Measurements from ENCODE around the gene GRID2. TPM values are rescaled to one million over a fixed set of nuclear protein-coding genes. Genes with fewer than 3 reads are reported as not detected.

GRID2 gene
- total and polyA plus RNA-seq, 2 donors (not counting 1 experiment from before 2014, with no cell fraction given), result under 0.01 to 0.02 TPM

DNA sequence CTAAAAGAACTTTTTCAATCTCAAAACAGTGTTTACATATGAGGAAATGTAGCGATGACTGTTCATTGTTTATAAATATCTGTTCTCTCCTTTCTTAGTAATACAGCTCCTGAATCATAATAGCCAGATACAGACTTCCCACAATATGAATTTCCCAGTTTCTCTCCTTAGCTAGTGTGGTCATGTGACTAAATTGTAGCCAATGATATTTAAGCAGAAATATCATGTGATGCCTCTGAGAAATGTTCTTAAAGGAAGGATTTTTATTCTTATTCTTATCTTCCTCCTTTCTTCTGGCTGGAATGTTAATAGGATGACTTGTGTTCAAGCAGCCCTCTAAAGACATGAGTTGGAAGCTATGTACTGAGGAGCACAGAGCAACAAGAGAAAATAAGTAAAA, 1141.1 kb downstream of the GRID2 start:
- no peak overlapping the region for H3K9ac ChIP-seq (ENCODE audit: insufficient read depth, low read length)
- no peaks in the 10 kb centered on the region for H3K27me3 ChIP-seq (ENCODE audit: control insufficient read depth, insufficient read depth, low read length)
- TF ChIP-seq, protein P1, sequence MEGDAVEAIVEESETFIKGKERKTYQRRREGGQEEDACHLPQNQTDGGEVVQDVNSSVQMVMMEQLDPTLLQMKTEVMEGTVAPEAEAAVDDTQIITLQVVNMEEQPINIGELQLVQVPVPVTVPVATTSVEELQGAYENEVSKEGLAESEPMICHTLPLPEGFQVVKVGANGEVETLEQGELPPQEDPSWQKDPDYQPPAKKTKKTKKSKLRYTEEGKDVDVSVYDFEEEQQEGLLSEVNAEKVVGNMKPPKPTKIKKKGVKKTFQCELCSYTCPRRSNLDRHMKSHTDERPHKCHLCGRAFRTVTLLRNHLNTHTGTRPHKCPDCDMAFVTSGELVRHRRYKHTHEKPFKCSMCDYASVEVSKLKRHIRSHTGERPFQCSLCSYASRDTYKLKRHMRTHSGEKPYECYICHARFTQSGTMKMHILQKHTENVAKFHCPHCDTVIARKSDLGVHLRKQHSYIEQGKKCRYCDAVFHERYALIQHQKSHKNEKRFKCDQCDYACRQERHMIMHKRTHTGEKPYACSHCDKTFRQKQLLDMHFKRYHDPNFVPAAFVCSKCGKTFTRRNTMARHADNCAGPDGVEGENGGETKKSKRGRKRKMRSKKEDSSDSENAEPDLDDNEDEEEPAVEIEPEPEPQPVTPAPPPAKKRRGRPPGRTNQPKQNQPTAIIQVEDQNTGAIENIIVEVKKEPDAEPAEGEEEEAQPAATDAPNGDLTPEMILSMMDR (conservative IDR thresholded peaks at IDR 0.05 in 1 of 2, IDR thresholded peaks at IDR 0.05 in 1 of 2; ENCODE audit: low read depth in 1 of 2, low read length in 2 of 2), result no peak
- TF ChIP-seq EZH2 (IDR thresholded peaks at IDR 0.05; ENCODE audit: low read length, missing control alignments), result no peak
- DNase-seq (ENCODE audit: low read depth in 2 of 2), result peak in 1 of 2 donors; percentile 34
- no peaks in the 10 kb centered on the region for H4K20me1 ChIP-seq (ENCODE audit: control insufficient read depth, extremely low read depth, insufficient read depth, low read length)
- H3K4me1 ChIP-seq (ENCODE audit: control insufficient read depth, extremely low read depth, insufficient read depth, low read length), result no peaks in the 10 kb centered on the region
- H3K9me3 ChIP-seq (ENCODE audit: control insufficient read depth, insufficient read depth, low read depth, low read length), result no peaks in the 10 kb centered on the region
- no peak overlapping the region for H3K4me3 ChIP-seq (replicated peaks in 1 of 4; ENCODE audit: control extremely low read depth in 1 of 4, insufficient read depth in 1 of 4, low read depth in 3 of 4, low read length in 4 of 4)
- no peak overlapping the region for H3K4me2 ChIP-seq (ENCODE audit: extremely low read depth, insufficient read depth, low read length)
- H2AFZ ChIP-seq (ENCODE audit: low read length), result no peak overlapping the region
- H3K27ac ChIP-seq (ENCODE audit: insufficient read depth, low read length), result no peak overlapping the region
- H3K36me3 ChIP-seq (ENCODE audit: control insufficient read depth, insufficient read depth, low read length), result no peaks in the 10 kb centered on the region
- no peaks in the 10 kb centered on the region for H3K79me2 ChIP-seq (ENCODE audit: control insufficient read depth, insufficient read depth, low read length)

- Histone ChIP-seq H3K9me3 (ENCODE audit: control insufficient read depth, insufficient read depth, low read depth, low read length) (no peaks in the 10 kb centered on the region), H3K4me1 (ENCODE audit: control insufficient read depth, extremely low read depth, insufficient read depth, low read length) (no peaks in the 10 kb centered on the region), H3K27me3 (ENCODE audit: control insufficient read depth, insufficient read depth, low read length) (no peaks in the 10 kb centered on the region), H3K36me3 (ENCODE audit: control insufficient read depth, insufficient read depth, low read length) (no peaks in the 10 kb centered on the region), H3K9ac (ENCODE audit: insufficient read depth, low read length) (no peak overlapping the region), H3K4me2 (ENCODE audit: extremely low read depth, insufficient read depth, low read length) (no peak overlapping the region), H3K27ac (ENCODE audit: insufficient read depth, low read length) (no peak overlapping the region), H3K79me2 (ENCODE audit: control insufficient read depth, insufficient read depth, low read length) (no peaks in the 10 kb centered on the region), H3K4me3 (replicated peaks in 1 of 4; ENCODE audit: control extremely low read depth in 1 of 4, insufficient read depth in 1 of 4, low read depth in 3 of 4, low read length in 4 of 4) (no peak overlapping the region), H4K20me1 (ENCODE audit: control insufficient read depth, extremely low read depth, insufficient read depth, low read length) (no peaks in the 10 kb centered on the region), H2AFZ (ENCODE audit: low read length) (no peak overlapping the region)
- TF ChIP-seq, protein P1 (conservative IDR thresholded peaks at IDR 0.05 in 1 of 2, IDR thresholded peaks at IDR 0.05 in 1 of 2; ENCODE audit: low read depth in 1 of 2, low read length in 2 of 2), result no peak
- TF ChIP-seq EZH2 (IDR thresholded peaks at IDR 0.05; ENCODE audit: low read length, missing control alignments), result no peak
- DNase-seq (ENCODE audit: low read depth in 2 of 2), result peak in 1 of 2 donors; percentile 1
Measured at GRCh38 chr4:93446038-93446437, 1142.3 kb downstream of the GRID2 start.

DNA sequence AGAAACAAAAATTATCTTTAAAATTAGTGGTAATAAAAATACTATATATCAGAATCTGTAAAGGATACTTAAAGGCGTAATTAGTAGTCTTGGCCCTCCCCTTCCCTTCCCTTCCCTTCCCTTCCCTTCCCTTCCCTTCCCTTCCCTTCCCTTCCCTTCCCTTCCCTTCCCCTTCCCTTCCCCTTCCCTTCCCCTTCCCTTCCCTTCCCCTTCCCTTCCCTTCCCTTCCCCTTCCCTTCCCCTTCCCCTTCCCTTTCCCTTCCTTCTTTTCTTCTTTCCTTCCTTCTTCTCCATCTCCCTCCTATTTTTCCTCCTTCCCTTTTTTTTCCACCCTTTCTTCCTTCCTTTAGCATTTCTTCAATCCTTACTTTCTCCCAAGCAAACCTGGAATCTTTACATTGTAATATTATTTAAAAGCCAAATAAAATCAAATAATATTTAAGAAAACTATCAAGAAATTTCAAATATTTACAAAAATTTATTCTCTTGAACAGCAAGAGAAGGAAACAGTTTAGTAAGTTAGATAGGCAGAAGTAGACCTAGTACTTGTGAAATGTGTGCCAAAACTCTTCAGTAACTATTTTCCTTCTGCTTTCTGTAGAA, 1145.0 kb downstream of the GRID2 start:
- Histone ChIP-seq H3K36me3 (ENCODE audit: control insufficient read depth, insufficient read depth, low read length) (no peaks in the 10 kb centered on the region), H3K27me3 (ENCODE audit: control insufficient read depth, insufficient read depth, low read length) (no peaks in the 10 kb centered on the region), H3K79me2 (ENCODE audit: control insufficient read depth, insufficient read depth, low read length) (no peaks in the 10 kb centered on the region), H3K9ac (ENCODE audit: insufficient read depth, low read length) (no peak overlapping the region), H3K9me3 (ENCODE audit: control insufficient read depth, insufficient read depth, low read depth, low read length) (no peaks in the 10 kb centered on the region), H3K4me3 (replicated peaks in 1 of 4; ENCODE audit: control extremely low read depth in 1 of 4, insufficient read depth in 1 of 4, low read depth in 3 of 4, low read length in 4 of 4) (no peak overlapping the region), H3K4me1 (ENCODE audit: control insufficient read depth, extremely low read depth, insufficient read depth, low read length) (no peaks in the 10 kb centered on the region), H4K20me1 (ENCODE audit: control insufficient read depth, extremely low read depth, insufficient read depth, low read length) (no peaks in the 10 kb centered on the region), H3K27ac (ENCODE audit: insufficient read depth, low read length) (no peak overlapping the region), H2AFZ (ENCODE audit: low read length) (no peak overlapping the region), H3K4me2 (ENCODE audit: extremely low read depth, insufficient read depth, low read length) (no peak overlapping the region)
- no peak for DNase-seq (ENCODE audit: low read depth in 2 of 2)
- TF ChIP-seq, protein P1 (conservative IDR thresholded peaks at IDR 0.05 in 1 of 2, IDR thresholded peaks at IDR 0.05 in 1 of 2; ENCODE audit: low read depth in 1 of 2, low read length in 2 of 2), result no peak
- no peak for TF ChIP-seq EZH2 (IDR thresholded peaks at IDR 0.05; ENCODE audit: low read length, missing control alignments)

Data from fibroblast of lung (primary cell).